ENCODE results near the gene OSBPL10.

The OSBPL10 gene

GRCh38 chr3:31981206-31982181 is at the start of gene OSBPL10, which contains the start of gene ZNF860:
OSBPL10 (minus strand) TSS chr3:31981262; CDS start chr3:31981179, 83 bp downstream.
ZNF860 (plus strand) TSS chr3:31981750; CDS start chr3:31989080, 7,330 bp downstream.
- no peak for TF ChIP-seq CTCF (IDR thresholded peaks at IDR 0.05)
- peak within 1 kb of the TSS; percentile 55 for H3K4me3 ChIP-seq (ENCODE audit: low read depth, low read length)

GRCh38 chr3:32026593-32026992 is 45.5 kb upstream of the OSBPL10 start:
- no peak overlapping the region for H3K9ac ChIP-seq
- no peak overlapping the region for H3K4me3 ChIP-seq (ENCODE audit: low read depth, low read length)
- H3K36me3 ChIP-seq (ENCODE audit: control insufficient read depth, insufficient read depth, low read length) = no peaks in the 10 kb centered on the region
- no peak overlapping the region for H2AFZ ChIP-seq
- TF ChIP-seq CTCF (IDR thresholded peaks at IDR 0.05) = no peak
- H3K4me2 ChIP-seq (ENCODE audit: low read length) = no peak overlapping the region
- no peak overlapping the region for H3K27ac ChIP-seq
- H3K4me1 ChIP-seq = no peaks in the 10 kb centered on the region
- no peaks in the 10 kb centered on the region for H3K79me2 ChIP-seq
- no peaks in the 10 kb centered on the region for H3K9me3 ChIP-seq (ENCODE audit: control insufficient read depth, low read length)
- H3K27me3 ChIP-seq (ENCODE audit: control insufficient read depth, insufficient read depth, low read length) = no peaks in the 10 kb centered on the region

More at GRCh38 chr3:31981206-31982181, at the start of gene OSBPL10, which contains the start of gene ZNF860:
- Histone ChIP-seq H3K9me3 (ENCODE audit: control insufficient read depth, low read length) (no peaks in the 10 kb centered on the region), H3K27me3 (ENCODE audit: control insufficient read depth, insufficient read depth, low read length) (no peaks in the 10 kb centered on the region), H3K36me3 (ENCODE audit: control insufficient read depth, insufficient read depth, low read length) (no peaks in the 10 kb centered on the region), H2AFZ (peak within 1 kb of the TSS; percentile 100), H3K27ac (peak within 1 kb of the TSS; percentile 83), H3K4me1 (no peaks in the 10 kb centered on the region), H3K9ac (peak within 1 kb of the TSS; percentile 43), H3K4me2 (ENCODE audit: low read length) (peak within 1 kb of the TSS; percentile 78), H3K79me2 (no peaks in the 10 kb centered on the region)

GRCh38 chr3:32022947-32023346 is 41.9 kb upstream of the OSBPL10 start:
- H3K9me3 ChIP-seq (ENCODE audit: control insufficient read depth, low read length) = no peaks in the 10 kb centered on the region
- no peaks in the 10 kb centered on the region for H3K79me2 ChIP-seq
- H3K4me2 ChIP-seq (ENCODE audit: low read length) = no peak overlapping the region
- no peak overlapping the region for H3K9ac ChIP-seq
- no peak overlapping the region for H2AFZ ChIP-seq
- no peak overlapping the region for H3K4me3 ChIP-seq (ENCODE audit: low read depth, low read length)
- TF ChIP-seq CTCF (IDR thresholded peaks at IDR 0.05) = no peak
- H3K4me1 ChIP-seq = no peaks in the 10 kb centered on the region
- no peak overlapping the region for H3K27ac ChIP-seq
- H3K27me3 ChIP-seq (ENCODE audit: control insufficient read depth, insufficient read depth, low read length) = no peaks in the 10 kb centered on the region
- H3K36me3 ChIP-seq (ENCODE audit: control insufficient read depth, insufficient read depth, low read length) = no peaks in the 10 kb centered on the region

- no peak overlapping the region for H3K27ac ChIP-seq
- no peaks in the 10 kb centered on the region for H3K36me3 ChIP-seq (ENCODE audit: control insufficient read depth, insufficient read depth, low read length)
- no peak overlapping the region for H3K4me3 ChIP-seq (ENCODE audit: low read depth, low read length)
- no peak overlapping the region for H3K9ac ChIP-seq
- no peak overlapping the region for H2AFZ ChIP-seq
- H3K9me3 ChIP-seq (ENCODE audit: control insufficient read depth, low read length) = no peaks in the 10 kb centered on the region
- H3K4me2 ChIP-seq (ENCODE audit: low read length) = no peak overlapping the region
- no peaks in the 10 kb centered on the region for H3K79me2 ChIP-seq
- TF ChIP-seq CTCF (IDR thresholded peaks at IDR 0.05) = no peak
- H3K4me1 ChIP-seq = no peaks in the 10 kb centered on the region
- H3K27me3 ChIP-seq (ENCODE audit: control insufficient read depth, insufficient read depth, low read length) = no peaks in the 10 kb centered on the region
These were observed 40.7 kb upstream of the OSBPL10 start for GRCh38 chr3:32021748-32022147.

Data from parathyroid adenoma (tissue), 2 donors.